HepG2 (cell line): ENCODE measurements around the gene GRM4. TPM values are rescaled to one million over a fixed set of nuclear protein-coding genes. Genes with fewer than 3 reads are reported as not detected.

Experiments
- FOXP1 ChIP-seq, 2 experiments: fragments of 450-650 bp in 1 of 2; IDR thresholded peaks; 2 replicates each; pipeline ENCODE4 v1.6.1; 2017 to 2018; ENCODE audit warnings: antibody characterized with exemption in 1 of 2
- GABPA ChIP-seq, 2 experiments: IDR thresholded peaks; 2 replicates each; pipeline ENCODE4 v1.6.1; 2011 to 2016; ENCODE audit warnings: low read depth in 2 of 2, low read length in 1 of 2, missing biosample characterization in 1 of 2, missing genetic modification characterization in 1 of 2
- KIAA2018 ChIP-seq: sonication (generic); formaldehyde crosslinking; IDR thresholded peaks from 2 replicates; pipeline ENCODE4 v1.5.0; 2020; ENCODE audit warnings: mild to moderate bottlenecking, missing genetic modification reagents, borderline replicate concordance
- KMT2B ChIP-seq: IDR thresholded peaks from 2 replicates; pipeline ENCODE4 v1.6.1; 2016; ENCODE audit warnings: missing genetic modification reagents, missing compliant biosample characterization
- NR2C2 ChIP-seq: sonication (generic); formaldehyde crosslinking; IDR thresholded peaks from 2 replicates; pipeline ENCODE4 v1.4.0; 2020; ENCODE audit warnings: missing genetic modification reagents, mild to moderate bottlenecking, moderate library complexity, borderline replicate concordance
- TRIM22 ChIP-seq: fragments of 450-650 bp; IDR thresholded peaks from 2 replicates; pipeline ENCODE4 v1.6.1; 2017
- ZKSCAN8 ChIP-seq: IDR thresholded peaks from 2 replicates; pipeline ENCODE4 v1.6.1; 2016; ENCODE audit warnings: borderline replicate concordance, missing genetic modification reagents, missing compliant biosample characterization
- ZNF256 ChIP-seq: sonication (generic); formaldehyde crosslinking; conservative IDR thresholded peaks from 2 replicates; pipeline ENCODE4 v1.4.0; 2020; ENCODE audit warnings: missing genetic modification reagents
- ZNF407 ChIP-seq: sonication (generic); formaldehyde crosslinking; IDR thresholded peaks from one replicate; pipeline ENCODE4 v1.5.1; 2020; ENCODE audit warnings: mild to moderate bottlenecking, missing genetic modification reagents; ENCODE audit errors: not compliant biosample characterization
- polyA plus RNA-seq, 8 experiments: library from polyadenylated mRNA; depleted of rRNA in 3 of 8; stranded (reverse) in 7 of 8; unstranded in 1 of 8; fragments of >200 nt; fragmentation: Illumina TruSeq in 4 of 8; extraction: Trizol in 4 of 8; gene quantifications; 2 replicates each; pipeline versions ENCODE4 v1.2.1 to v1.2.3, GENCODE V29; 2011 to 2016; ENCODE audit warnings: low read depth in 4 of 8, missing spikeins in 1 of 8, mixed read lengths in 1 of 8; ENCODE audit not compliant: insufficient read depth in 1 of 8
- total RNA-seq, 5 experiments: library from RNA; depleted of rRNA; stranded (reverse); fragments of >200 nt; fragmentation: Illumina TruSeq; extraction: Trizol; gene quantifications; 2 replicates each; pipeline ENCODE4 v1.2.3, GENCODE V29; 2016; ENCODE audit warnings: low read depth in 1 of 5
- TF ChIP-seq, protein P1 (sequence below): IDR thresholded peaks from 2 replicates; pipeline ENCODE4 v1.6.1; 2018; ENCODE audit warnings: missing genetic modification reagents

The GRM4 gene
- total and polyA plus RNA-seq, 2 of the 13 experiments (the other 11 are each of a cell fraction or from before 2014, with no cell fraction given), result not detected

DNA sequence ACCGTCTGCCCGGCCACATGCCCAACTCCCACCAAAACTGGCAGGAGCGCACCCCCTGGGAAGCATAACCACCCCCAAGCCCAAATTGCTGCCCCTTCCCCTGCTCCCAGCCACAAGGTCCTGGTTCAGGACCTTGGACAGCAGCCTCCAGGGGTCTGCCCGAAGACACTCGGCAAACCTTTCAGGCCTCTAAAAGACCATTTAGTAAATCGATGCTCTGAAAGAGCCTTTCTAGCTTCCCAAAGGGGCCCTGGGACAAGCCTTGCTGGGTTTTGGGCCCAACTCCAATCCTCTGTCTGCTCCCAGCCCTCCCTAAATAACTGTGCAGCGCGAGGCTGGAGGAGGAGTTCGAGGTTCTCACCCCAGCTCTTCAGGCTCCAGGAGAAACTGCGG, 30.5 kb downstream of the GRM4 start (continued):
- TF ChIP-seq ZKSCAN8 (CRISPR knock-in tag) (0 out of 2 replicates have a peak, but pooled peaks have one; percentile 26), NR2C2 (no peak), TRIM22 (no peak), KMT2B (0 out of 2 replicates have a peak, but pooled peaks have one; percentile 62), KIAA2018 (CRISPR knock-in tag) (no peak), FOXP1 (IDR thresholded peaks at IDR 0.05) (no peak), FOXP1 (CRISPR knock-in tag; IDR thresholded peaks at IDR 0.05) (no peak), ZNF256 (CRISPR knock-in tag) (no peak), GABPA (IDR thresholded peaks at IDR 0.05; ENCODE audit: low read depth, low read length) (no peak), GABPA (CRISPR knock-in tag; IDR thresholded peaks at IDR 0.05; ENCODE audit: low read depth) (no peak), ZNF407 (CRISPR knock-in tag) (no peak)
- TF ChIP-seq, protein P1, sequence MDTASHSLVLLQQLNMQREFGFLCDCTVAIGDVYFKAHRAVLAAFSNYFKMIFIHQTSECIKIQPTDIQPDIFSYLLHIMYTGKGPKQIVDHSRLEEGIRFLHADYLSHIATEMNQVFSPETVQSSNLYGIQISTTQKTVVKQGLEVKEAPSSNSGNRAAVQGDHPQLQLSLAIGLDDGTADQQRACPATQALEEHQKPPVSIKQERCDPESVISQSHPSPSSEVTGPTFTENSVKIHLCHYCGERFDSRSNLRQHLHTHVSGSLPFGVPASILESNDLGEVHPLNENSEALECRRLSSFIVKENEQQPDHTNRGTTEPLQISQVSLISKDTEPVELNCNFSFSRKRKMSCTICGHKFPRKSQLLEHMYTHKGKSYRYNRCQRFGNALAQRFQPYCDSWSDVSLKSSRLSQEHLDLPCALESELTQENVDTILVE, result peak; percentile 65; the same call in 1 of the 2 replicates
